SU-DHL-6 (cell line): ENCODE measurements around the gene ADPRM.

Source experiments
- CTCF ChIP-seq: fragments of 200-600 bp; sonication (generic); IDR thresholded peaks from one replicate; pipeline ENCODE4 v1.5.1; 2017; ENCODE audit warnings: antibody characterized with exemption, mild to moderate bottlenecking, low read length, moderate library complexity; ENCODE audit not compliant: insufficient read depth, poor library complexity, severe bottlenecking
- EZH2phosphoT487 ChIP-seq: fragments of 200-600 bp; sonication (generic), shearing (Covaris generic); conservative IDR thresholded peaks from 2 replicates; pipeline ENCODE4 v1.6.1; 2018; ENCODE audit warnings: mild to moderate bottlenecking, antibody characterized with exemption, low read length, moderate library complexity, mixed read lengths

GRCh38 chr17:10705727-10706126, 8.3 kb downstream of the ADPRM start:
- TF ChIP-seq CTCF (no peak), EZH2phosphoT487 (no peak)
